Osteocyte (in vitro differentiated cells): ENCODE data around the gene GNAZ. TPM values are rescaled to one million over a fixed set of nuclear protein-coding genes. Genes with fewer than 3 reads are reported as not detected.

ENCODE experiments used
- DNase-seq: peaks from one replicate; pipeline ENCODE4 v3.0.0; 2021; ENCODE audit warnings: mixed read lengths; ENCODE audit not compliant: unreplicated experiment; ENCODE audit errors: extremely low spot score
- H3K27ac Mint-ChIP-seq: one replicate; pipeline ENCODE4 v1.8.0; 2021; ENCODE audit warnings: mild to moderate bottlenecking, mixed read lengths; ENCODE audit not compliant: unreplicated experiment
- H3K27me3 Mint-ChIP-seq: one replicate; pipeline ENCODE4 v1.8.0; 2021; ENCODE audit warnings: mixed read lengths; ENCODE audit not compliant: unreplicated experiment
- H3K36me3 Mint-ChIP-seq: one replicate; pipeline ENCODE4 v1.8.0; 2021; ENCODE audit warnings: mixed read lengths; ENCODE audit not compliant: unreplicated experiment
- H3K4me1 Mint-ChIP-seq: one replicate; pipeline ENCODE4 v1.8.0; 2021; ENCODE audit warnings: mixed read lengths; ENCODE audit not compliant: unreplicated experiment
- H3K4me3 Mint-ChIP-seq: one replicate; pipeline ENCODE4 v1.8.0; 2021; ENCODE audit warnings: mild to moderate bottlenecking, moderate library complexity, mixed read lengths; ENCODE audit not compliant: unreplicated experiment
- H3K9me3 Mint-ChIP-seq: one replicate; pipeline ENCODE4 v1.8.0; 2021; ENCODE audit warnings: mixed read lengths; ENCODE audit not compliant: unreplicated experiment
- CTCF ChIP-seq: fragments of 200-600 bp; sonication (generic); IDR thresholded peaks from 2 replicates; pipeline ENCODE4 v1.5.0; 2021; ENCODE audit warnings: antibody characterized with exemption, mild to moderate bottlenecking, moderate library complexity
- total RNA-seq: library from RNA; stranded (reverse); gene quantifications from 2 replicates; pipeline ENCODE4 v1.2.1, GENCODE V29; 2021

Gene GNAZ
- total RNA-seq, 1 donor from 2014 or later: 2.9 TPM

- Mint-ChIP-seq H3K4me1 (peaks cover 5% of the 10 kb centered on the region), H3K27ac (no peak overlapping the region), H3K4me3 (no peak overlapping the region), H3K27me3 (no peaks in the 10 kb centered on the region), H3K36me3 (no peaks in the 10 kb centered on the region), H3K9me3 (no peaks in the 10 kb centered on the region)
- DNase-seq: no peak
- TF ChIP-seq CTCF: no peak
Measured at GRCh38 chr22:23100124-23100801, 29.9 kb downstream of the GNAZ start.

GRCh38 chr22:23101524-23101923, 31.2 kb downstream of the GNAZ start:
- no peaks in the 10 kb centered on the region for H3K27me3 Mint-ChIP-seq
- no peak for DNase-seq
- H3K36me3 Mint-ChIP-seq: no peaks in the 10 kb centered on the region
- no peak overlapping the region for H3K4me3 Mint-ChIP-seq
- no peaks in the 10 kb centered on the region for H3K9me3 Mint-ChIP-seq
- H3K27ac Mint-ChIP-seq: no peak overlapping the region
- no peak for TF ChIP-seq CTCF
- peaks cover 9% of the 10 kb centered on the region for H3K4me1 Mint-ChIP-seq

DNA sequence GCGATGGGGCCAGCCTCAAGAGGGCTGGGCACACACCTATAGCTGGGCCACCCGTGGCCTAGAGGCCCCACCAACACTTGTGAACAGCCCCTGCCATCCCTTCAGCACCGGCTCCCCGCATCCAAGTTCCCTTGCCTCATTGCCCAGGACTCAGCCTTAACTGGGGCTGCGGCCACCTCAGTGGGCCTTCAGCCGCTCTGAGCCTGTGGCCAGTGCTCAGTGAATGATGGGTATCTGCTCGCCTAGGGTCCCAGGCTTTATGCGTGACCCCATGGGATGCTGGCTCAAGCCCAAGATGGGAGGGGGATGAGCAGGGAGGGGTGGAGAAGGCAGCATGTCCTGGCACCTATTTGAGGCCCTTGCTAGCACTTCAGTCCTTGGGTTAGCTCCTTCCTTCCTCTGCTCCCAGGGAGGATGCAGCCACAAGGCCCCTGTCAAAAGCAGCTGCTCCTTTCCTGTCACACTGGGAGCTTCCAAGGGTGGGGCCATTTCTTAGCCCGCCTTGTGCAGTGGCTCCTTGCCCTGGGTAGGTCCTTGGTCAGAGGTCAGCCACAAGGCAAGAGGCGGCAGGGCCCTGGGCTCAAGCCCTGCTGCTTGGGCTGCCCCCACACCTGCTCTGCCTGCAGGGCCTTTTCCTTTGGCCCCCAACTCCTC, 31.8 kb downstream of the GNAZ start:
- H3K27me3 Mint-ChIP-seq: no peaks in the 10 kb centered on the region
- H3K27ac Mint-ChIP-seq: no peak overlapping the region
- H3K4me1 Mint-ChIP-seq: peaks cover 9% of the 10 kb centered on the region
- no peaks in the 10 kb centered on the region for H3K9me3 Mint-ChIP-seq
- no peaks in the 10 kb centered on the region for H3K36me3 Mint-ChIP-seq
- H3K4me3 Mint-ChIP-seq: no peak overlapping the region
- no peak for TF ChIP-seq CTCF
- DNase-seq: no peak

DNA sequence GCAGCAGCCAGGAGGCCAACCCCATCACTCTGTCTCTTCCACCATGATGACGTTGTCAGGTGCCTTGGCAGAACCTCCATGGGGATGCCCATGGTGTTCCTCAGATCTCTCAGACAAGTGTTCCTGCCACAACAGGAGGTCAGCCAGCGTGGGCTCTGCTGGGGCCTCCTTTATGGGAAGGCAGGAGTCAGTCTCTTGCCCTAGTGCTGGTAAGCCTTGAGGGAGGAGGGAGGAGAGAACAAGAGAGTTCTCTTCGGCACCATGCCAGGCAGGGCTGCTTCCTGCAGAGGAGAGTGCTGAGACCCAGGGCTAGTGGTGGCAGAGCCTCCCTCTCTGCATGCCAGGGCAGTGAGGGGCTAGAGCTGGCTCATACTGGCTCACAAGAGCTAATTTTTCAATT, 32.5 kb downstream of the GNAZ start:
- H3K9me3 Mint-ChIP-seq: no peaks in the 10 kb centered on the region
- H3K4me1 Mint-ChIP-seq: peaks cover 9% of the 10 kb centered on the region
- no peaks in the 10 kb centered on the region for H3K27me3 Mint-ChIP-seq
- no peak for TF ChIP-seq CTCF
- no peak overlapping the region for H3K27ac Mint-ChIP-seq
- DNase-seq: no peak
- H3K4me3 Mint-ChIP-seq: no peak overlapping the region
- H3K36me3 Mint-ChIP-seq: no peaks in the 10 kb centered on the region

DNA sequence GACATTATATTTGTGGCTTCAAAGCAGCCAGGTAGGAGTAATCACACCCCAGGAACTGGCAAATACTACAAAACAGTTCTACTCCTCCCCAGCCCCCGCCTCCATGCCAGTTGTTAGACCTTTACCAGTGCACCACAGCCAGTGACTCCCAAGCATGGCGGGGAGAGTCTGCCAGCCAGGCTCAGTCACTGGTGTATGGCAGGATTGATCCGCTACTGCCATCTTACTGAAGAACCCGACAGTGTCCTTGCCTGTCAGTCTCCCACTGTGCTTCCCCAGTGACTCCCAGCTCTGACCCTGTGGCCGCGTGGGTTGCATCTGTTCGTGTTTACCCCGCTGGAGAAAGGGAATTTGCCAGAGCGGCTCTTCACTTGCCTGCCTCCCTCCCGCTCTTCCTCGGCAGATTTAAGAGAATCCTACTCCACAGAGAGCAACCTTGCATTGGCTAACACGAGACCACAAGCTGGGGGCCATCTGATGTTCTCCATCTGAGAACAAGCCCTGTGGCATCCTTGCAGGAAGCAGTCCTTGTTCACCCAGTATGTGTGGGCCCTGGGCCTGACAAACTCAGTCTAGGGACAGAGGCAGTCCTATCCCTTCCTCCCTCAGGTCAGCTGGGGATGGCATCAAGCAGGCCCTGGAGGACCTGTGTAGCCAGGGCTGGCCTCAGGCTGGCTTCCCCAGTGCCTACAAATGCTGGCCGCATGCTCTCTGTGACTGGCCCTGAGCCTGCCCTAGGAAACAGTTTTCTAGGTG, 33.1 kb downstream of the GNAZ start:
- no peak for DNase-seq
- Mint-ChIP-seq H3K36me3 (no peaks in the 10 kb centered on the region), H3K4me3 (no peak overlapping the region), H3K9me3 (no peaks in the 10 kb centered on the region), H3K27me3 (no peaks in the 10 kb centered on the region), H3K27ac (no peak overlapping the region), H3K4me1 (peaks cover 5% of the 10 kb centered on the region)
- no peak for TF ChIP-seq CTCF
